ENCODE data around the gene GPC6.
"Not testable (repeated sequence)": the region's sequence is repeated elsewhere in the genome, so short reads cannot be mapped to it uniquely, and the experiment has no call there.

Gene GPC6

DNA sequence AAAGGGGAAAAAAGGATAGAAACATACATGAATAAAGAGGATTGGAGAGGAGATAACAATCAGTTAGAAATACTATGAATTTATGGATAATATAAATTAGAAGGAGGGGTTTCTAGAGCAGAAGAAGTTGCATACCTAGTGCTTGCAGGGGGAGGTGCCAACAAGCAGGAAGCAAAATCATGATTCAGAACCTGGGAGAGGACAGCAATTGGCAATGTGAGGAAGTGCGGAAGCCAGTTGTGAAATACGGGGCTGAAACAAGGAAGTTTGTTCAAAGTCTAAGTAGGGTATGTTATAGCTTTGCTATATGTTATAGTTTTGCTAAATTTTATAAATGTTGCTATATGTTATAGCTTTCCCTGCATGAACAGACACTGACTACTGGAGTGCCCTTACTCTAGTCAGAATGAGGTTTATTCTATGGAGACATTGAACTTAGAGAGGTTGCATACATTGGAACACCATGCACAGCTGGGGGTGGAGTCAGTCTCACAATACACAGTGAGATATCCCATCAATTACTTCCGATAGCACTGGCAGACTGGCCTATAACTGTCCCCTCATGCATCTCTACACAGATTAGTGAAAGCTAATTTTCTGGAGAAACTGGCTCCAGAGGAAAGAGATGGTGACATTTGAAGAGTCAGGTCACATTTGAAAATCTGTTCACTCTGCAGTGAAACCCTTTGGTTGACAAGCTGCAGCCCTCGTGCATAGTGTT, 92.1 kb downstream of the GPC6 start:
- DNase-seq (ENCODE audit: low spot score): no peak

DNA sequence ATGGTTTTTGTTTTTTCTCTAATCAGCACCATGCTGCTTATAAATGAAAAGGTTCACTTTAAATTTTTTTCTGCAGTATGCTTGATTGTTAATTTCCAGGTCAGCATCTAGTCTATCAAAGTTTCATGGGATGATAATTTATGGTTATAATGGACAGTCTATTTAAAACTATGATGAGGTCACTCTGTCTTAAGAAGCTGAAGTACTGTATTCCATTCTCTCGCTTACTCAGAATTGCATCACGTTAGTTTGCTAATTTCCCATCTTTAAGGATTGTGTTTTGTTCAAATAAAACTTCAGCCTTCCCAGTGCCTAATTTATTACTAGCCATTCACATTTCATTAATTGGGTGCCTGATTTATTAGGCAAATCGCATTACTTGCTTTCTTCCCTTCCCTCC, 94.3 kb downstream of the GPC6 start:
- DNase-seq (ENCODE audit: low spot score): no peak

DNA sequence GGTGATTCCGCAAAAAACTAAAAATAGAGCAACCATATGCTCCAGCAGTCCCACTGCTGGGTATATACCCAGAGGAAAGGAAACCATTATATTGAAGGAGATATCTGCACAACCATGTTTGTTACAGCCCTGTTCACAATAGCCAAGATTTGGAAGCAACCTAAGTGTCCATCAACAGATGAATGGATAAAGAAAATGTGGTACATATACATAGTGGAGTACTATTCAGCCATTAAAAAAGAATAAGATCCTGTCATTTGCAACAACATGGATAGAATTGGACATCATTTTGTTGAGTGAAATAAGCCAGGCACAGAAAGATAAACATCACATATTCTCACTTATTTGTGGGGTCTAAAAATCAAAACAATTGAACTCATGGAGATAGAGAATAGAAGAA, 97.3 kb downstream of the GPC6 start:
- not testable (repeated sequence) for DNase-seq (ENCODE audit: low spot score)

DNA sequence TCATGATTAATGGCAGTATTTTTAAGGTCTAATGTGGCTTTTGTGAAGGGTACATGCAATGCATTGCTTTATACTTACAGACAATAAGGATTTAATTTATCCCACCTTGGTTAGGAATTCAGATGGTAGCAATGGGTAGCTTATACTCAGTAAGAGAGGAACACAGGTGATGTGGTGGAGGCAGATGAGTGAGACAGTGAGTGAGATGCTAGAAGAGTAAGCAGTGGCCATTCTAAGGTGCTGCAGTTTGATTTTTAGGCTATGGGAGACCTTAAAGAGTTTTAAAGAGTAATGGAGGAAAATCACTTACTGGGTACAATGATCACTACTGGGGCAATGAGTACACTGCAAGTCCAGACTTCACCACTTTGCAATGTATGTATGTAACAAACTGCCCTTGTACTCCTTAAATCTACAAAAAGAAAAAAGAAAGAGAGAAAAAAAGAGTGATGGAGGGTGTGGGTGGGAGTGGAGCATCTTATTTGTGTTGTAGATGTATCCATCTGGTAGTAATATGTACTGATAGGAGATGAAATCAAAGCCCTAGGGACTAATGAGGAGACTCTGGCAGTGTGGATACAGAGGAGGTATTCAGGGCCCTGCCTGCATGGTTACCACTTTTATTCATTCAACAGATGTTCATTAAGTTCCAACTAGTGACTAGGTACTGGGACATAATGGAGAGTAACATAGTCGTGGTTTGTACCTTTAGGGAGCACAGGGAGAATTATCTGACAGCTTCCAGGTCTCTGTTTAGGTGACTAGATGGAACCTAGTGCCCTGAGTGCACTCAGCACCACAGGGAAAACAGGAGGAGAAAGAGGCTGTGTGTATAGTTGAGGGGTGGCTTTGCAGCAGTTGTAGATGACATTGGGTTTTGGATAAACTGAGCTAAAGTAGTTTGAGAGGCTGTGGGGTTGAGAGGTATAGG, 99.0 kb downstream of the GPC6 start:
- DNase-seq (ENCODE audit: low spot score): no peak

DNA sequence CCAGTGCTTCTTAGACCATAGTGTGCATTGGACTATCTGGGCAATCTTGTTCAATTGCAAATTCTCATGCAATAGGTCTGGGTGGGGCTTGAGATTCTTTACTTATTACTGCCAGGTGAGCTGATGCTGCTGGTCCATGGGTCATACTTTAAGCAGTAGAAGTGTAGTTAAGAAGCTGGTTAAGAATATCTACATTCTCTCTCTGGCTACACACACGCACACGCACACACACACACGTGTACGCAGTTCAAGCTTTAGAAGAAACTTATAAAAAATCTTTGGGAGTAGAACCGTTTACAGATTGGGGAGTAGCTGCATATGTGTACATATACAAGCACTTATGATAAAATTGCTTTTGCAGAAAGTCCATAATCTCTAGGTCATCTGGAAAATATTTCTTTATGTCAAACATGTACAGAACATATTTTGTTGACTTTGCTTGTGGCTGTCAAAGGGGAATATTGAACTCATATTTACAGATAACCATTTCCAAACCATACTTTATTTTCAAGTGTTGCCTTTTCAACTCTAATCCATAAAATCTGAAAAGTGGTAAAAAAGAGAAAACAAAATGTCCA, 99.7 kb downstream of the GPC6 start:
- DNase-seq (ENCODE audit: low spot score): no peak

DNA sequence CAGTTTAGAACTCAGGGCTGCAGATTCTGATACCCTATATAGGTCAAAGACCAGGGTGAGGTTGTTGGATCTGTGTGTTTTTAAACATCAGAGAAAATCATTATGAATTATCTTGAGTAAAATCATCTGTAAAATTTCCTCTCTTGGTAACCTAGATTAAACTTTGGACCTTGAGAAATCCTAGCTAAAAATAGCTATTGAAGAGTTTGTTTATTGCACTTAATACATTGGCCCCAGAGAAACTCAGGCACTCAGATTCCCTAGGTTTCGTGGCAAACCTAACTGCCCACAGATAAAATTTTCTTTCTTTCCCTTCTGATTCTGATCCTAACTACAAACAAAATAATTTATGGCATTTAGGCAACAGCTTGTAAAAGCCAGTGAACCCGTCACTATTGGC, 102.3 kb downstream of the GPC6 start:
- DNase-seq (ENCODE audit: low spot score): no peak

DNA sequence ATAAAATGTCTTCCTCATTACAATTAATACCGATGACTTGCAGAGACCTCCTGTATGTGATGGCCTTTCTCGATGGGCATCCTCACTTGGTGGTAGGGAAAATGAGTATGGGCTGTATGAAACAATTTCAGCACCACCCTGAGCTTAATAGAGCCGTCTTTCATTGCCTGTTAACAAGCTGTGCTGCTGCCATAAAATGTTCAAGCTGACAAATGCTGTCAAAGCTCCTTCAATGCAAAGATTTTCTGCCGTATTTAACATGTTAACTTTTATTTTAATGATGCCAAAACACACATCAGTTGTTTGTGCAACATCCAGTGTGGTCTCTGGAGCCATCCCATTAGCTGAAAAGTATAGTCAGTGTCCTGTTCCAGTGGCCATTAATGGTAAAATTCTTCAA, 110.1 kb downstream of the GPC6 start:
- DNase-seq (ENCODE audit: low spot score): no peak

DNA sequence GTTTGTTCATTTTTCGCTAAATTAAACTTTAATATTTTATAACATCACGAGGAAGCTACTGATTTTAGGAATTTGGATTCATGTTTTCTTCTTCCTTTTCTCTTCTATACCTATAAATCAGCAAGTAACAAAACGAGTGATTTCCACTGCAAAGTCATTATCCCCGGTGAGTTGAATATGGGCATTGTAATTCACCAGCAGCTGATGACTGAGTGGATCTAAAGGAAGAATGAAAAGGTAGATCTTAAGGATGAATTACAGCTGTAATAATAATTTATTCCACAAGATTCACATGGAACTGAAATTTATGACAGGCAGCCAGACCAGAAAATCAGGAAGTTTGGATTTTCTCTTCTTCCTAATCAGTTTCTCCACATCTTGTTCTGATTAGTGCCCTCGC, 111.4 kb downstream of the GPC6 start:
- no peak for DNase-seq (ENCODE audit: low spot score)

DNA sequence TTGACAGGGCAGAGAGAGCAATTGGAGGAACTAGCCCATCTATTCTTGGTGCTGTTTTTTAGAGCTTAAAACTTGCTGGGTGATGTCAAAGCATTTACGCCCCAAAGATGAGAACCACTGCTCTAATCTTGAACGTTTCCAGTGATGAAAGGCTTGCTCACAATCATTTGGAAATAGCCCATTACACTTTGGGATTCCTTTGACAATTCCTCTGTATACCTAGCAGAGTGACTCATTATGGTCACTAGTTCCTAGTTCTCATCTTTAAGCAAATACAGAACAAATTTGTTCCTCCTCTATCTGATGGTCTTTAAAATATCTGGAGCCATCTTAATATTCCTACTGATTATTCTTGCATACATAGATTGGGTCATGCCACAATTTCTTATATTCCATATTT, 112.3 kb downstream of the GPC6 start:
- DNase-seq (ENCODE audit: low spot score): no peak

DNA sequence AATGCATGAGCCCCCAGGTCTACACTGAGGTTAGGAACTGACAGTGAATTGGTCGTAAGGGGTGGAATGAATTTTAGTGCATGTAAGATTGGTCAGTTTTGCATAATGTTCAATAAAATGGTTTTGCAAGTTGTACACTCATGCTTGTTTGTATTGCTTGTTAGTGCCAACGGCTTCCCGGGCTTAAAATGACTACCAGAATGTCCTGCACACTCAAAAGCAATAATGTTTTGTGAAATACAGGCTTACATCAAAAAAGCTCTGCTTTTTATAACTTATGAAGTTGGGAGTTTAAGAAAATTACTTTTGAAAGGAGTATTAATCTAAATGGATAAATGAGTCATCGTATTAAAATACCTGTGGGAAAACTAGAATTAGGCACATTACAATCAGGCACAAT, 112.9 kb downstream of the GPC6 start:
- no peak for DNase-seq (ENCODE audit: low spot score)

DNA sequence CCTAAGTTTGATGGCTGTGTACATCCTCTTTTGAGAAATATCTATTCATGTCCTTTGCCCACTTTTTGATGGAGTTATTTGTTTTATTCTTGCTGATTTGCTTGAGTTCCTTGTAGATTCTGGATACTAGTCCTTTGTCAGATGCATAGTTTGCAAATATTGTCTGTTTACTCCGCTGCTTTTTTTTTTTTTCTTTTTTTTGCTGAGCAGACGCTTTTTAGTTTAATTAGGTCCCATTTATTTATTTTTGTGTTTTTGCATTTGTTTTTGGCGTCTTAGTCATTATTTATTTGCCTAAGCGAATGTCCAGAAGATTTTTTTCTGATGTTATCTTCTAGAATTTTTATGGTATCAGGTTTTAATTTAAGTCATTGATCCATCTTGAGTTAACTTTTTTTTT, 114.9 kb downstream of the GPC6 start:
- DNase-seq (ENCODE audit: low spot score): no peak

DNA sequence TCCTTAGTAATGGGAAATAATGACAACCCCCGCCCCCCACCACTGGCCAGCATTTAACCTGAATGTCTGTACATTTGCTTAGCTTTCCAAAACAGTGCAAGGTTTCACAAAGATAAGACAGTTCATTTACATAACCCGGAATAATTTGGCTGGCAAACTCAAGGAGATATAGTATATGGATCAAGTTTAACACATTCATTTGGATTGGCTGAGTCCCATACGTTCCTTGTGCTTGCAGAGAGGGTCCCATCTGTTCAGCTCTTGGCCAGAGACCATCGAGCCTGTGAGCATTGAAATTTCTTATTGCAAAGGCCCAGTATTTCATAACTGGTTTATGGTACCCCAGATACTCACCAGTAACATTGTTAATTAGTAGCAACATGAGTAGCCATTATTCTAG, 116.5 kb downstream of the GPC6 start:
- no peak for DNase-seq (ENCODE audit: low spot score)

DNA sequence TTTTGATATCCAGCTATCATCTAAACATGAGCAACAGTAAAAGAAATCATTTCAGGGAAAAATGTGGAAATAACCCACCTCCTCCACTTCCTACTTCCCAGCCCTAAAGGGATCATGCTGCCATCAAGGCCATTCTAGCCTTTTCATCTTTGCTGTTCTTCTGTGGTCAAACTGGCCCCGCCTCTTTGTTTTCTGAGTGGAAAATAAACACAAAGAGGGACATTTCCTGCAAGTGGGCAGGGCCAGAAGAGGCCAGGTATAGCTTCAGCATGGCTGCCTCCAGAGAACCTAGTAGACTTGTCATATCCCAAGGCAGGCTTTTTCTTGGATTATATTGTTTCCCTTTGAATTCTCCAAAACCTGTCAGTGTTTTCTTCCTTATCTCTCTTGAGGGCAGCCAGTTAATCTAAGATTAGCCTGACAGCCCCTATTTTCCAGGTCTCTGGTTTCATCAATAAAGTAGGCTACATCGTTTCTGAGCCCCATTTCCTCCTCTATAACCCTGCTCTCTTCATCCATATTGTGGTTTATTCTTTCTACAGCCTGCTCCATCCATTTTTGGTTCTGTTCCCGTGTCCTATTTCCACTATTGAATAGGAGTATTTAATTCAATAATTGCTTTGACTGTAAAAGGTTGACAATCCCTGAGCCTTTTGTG, 117.6 kb downstream of the GPC6 start:
- DNase-seq (ENCODE audit: low spot score): no peak

DNA sequence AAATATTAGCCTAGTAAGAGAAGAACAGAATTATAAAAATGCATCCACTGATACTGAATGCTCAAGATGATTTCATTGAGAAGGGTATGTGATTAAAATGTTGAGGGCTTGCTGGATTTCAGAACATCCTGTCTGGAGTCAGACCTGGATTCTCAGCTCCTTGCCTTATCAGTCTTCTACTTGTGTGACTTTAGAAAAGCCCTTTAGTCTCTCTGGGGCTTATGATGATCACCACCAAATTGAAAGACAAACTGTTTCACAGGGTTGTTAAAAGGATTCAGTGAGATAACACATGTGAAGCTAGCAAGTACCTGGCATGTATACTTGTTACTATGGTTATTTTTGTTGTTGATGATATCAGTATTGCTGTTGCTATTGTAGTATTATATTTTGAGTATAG, 118.4 kb downstream of the GPC6 start:
- no peak for DNase-seq (ENCODE audit: low spot score)

DNA sequence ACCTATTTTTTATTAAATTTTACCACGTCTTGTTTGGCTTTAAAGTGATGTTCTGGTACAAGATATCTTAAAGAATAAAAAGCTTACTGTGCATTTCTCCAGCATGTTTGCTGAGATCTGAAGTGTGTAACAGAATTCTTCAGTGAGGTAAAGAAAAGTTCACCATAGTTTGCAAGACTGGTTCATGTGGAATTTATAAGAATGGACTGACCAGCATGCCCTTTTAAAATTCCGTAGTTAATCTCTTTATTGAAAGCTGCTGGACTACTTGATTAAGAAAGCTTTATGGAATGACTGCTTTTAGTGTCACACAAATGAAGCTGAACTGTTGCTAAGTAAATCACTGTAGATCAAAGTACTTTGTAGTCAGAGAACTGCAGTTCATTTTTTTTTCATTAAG, 119.2 kb downstream of the GPC6 start:
- DNase-seq (ENCODE audit: low spot score): no peak

DNA sequence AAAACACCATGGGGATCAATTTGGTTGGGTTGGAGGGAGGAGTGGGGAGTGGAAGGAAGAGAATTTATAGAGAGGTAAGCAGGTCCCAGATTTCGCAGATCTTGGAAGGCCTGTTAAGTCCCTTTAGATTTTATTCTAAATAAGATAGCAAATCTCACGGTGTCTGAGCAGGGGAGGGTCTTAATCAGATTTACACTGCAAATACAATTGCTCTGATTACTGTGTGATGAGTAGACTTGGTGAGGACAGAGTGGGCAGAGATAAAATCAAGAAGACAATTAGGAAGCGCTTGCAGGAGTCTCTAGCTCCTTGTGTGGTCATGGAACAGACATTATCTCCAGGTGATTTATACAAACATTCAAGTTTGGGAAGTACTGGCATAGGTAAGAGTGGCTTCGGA, 126.0 kb downstream of the GPC6 start:
- DNase-seq (ENCODE audit: low spot score): no peak

DNA sequence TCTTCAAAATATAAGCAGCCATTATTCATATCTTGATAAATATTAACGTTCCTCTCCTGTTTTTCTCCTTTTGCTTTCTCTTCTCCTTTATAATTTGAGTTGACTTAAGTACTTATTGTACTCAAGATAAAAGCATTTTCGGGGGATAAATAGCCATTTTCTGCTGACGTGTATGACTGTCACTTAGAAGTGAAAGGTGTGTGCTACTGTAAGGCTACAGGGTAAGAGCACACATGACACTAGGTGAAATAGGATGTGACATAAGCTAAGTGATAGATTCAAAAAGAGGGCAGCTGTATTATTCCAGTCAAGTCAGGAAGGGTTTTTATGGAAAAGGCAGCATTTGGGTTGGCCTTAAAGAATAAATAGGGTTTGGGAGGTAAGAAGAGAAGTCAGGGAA, 128.5 kb downstream of the GPC6 start:
- DNase-seq (ENCODE audit: low spot score): no peak

DNA sequence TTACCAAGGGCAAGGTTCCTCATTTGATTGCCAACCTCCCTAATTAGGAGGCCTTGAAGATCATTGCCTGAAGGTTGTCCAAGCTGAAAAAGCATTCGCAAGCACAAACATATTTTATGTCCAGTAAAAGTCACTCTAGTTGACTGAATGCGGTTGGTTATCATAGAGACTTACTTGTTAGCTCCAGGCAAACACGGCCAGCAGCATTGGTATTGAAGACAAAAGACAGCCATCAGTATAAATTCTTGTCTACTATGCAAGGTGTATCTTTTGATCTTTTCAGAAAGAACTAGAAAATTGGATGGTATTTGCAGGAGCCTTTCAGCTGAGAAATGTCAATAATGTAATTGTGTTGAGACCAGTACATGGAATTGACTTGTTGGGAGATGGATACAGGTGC, 129.9 kb downstream of the GPC6 start:
- no peak for DNase-seq (ENCODE audit: low spot score)

DNA sequence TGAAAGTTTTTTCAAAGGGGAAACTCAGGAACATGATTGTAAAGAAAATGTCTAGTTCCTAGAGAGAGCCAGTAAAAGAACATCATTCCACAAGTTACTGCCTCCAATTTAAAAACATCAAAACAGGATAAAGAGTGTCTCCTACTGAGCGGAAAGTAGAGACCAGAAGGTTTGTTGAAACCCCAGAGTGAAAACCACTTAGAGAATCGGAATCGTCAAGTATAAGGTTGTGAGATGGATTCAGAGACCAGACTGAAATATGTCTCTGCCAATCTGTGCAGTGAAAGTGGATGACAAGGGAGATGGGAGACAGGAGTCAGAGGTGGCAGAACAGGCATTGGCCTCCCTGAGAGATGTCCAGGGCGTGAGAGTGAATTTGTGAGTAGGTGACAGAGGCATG, 133.4 kb downstream of the GPC6 start:
- DNase-seq (ENCODE audit: low spot score): no peak

DNA sequence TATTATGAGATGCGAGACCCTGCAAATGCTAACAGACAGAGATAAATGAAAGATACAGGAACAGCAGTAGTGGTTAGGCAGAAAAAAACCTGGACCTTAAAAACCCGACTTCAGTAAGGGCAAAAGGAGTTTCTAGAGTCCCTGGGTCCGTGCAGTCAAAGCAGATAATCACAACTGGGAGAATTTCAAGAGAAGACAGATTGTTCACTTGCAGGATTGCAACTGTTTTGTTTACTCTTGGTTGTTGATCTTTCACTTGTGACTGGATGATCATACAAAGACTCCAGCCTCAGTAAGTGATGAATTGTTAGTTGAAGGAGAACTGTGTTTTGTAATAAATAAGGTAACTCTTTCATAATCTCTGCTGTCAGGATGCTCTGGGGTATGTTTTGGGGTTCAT, 135.1 kb downstream of the GPC6 start:
- no peak for DNase-seq (ENCODE audit: low spot score)

DNA sequence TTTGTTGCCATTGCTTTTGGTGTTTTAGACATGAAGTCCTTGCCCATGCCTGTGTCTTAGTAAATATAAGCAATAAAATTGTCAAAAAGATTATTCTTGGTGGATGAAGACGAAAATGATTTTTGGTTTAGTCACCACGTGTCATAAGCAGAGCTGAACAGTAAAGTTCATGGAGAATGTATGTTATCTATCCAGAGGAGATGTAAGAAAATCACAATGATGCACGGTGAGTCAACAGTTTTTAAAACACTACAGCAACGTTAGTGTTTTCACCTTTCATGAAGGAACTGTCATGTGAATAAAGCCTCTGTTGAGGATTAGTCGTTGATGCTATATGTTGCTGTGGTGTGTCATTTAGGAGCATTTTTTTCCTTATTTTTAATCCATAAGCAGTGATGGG, 137.6 kb downstream of the GPC6 start:
- DNase-seq (ENCODE audit: low spot score): no peak

DNA sequence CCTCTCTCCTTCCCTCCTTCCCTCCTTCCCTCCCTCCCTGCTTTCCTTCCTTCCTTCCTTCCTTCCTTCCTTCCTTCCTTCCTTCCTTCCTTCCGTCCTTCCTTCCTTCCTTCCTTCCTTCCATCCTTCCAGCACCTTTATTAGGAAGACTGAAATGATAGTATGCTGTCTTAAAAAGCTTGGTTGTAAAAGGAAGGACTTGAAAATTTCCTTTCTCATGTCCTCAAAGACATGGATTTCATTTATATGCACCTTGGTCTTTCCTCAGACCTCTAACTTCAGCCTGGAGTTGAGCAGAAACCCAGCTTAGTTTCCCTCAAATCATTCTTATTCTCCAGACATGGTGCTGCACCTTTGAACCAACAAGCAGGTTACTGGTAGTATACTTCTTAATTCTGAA, 141.7 kb downstream of the GPC6 start:
- DNase-seq (ENCODE audit: low spot score): no peak

DNA sequence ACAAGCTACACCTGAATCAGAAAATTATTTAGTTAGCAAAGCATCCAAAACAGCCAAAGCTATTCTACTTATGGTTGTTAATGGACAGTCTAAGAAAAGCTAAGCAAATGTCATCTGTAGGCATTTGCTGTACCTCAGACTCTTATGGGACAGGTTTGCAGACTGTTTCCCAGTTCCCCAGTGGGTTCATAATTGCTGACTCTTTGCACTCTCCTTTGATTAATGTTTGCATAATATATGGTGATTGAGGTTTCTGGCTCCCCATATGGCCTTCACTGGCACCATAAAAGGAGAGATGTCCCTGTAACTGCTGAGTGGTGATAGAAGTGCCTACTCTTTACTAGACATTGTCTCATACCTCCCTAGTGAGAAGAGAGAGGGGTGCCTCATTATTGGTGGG, 142.1 kb downstream of the GPC6 start:
- no peak for DNase-seq (ENCODE audit: low spot score)

All from RKO (cell line).